A549 treated with Hydrocortisone at 1 μM for 4 hours (cell line): ENCODE measurements around the gene KLHL3. TPM values are rescaled to one million over a fixed set of nuclear protein-coding genes. Genes with fewer than 3 reads are reported as not detected.

ENCODE experiments used
- total RNA-seq: library from RNA; stranded (reverse); fragments of 200-300 nt; extraction: Qiagen RNA extraction; gene quantifications from 5 replicates; pipeline ENCODE4 v1.2.3, GENCODE V29; 2022

KLHL3 gene
- total RNA-seq = 0.11 to 0.44 TPM (median 0.18 TPM) in 5 replicates

DNA sequence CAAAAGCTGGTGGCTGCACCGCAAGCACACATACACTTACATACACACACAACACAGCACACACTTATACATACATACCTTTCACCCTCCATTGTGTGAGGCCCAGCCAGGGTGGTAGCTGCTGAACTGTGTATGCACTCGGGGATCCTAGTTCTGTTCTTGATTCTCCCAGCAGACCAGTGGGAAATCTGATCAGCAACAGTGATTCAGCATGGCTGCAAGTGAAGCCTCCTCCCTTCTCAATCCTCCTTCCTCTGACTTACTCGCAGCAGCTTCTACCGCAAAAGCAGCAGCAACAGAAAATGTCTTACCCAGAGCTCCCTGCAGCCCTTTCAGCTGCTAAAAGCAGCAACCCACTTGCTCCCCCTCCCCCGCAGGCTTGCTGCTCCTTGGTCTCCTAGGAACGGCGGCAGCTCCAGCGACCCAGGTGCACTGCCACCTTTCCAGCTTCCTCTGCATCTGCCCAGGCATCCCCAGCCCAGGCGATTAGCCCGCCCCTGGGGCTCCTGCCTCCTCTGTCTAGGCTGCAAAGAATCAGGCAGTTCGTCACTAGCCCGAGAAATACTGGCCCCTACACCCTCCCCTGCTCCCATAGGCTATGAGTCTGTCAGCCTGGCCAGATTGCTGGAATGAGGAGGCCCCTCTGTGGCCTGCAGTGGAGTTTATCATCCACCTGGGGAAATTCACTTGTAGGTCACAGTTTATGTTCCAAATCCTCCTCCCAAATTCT, at the start of gene KLHL3:
Gene KLHL3, minus strand, starts transcription at position 535 of the 730 bp plus-strand sequence. Its CDS starts 443 bp downstream, at position 92.

DNA sequence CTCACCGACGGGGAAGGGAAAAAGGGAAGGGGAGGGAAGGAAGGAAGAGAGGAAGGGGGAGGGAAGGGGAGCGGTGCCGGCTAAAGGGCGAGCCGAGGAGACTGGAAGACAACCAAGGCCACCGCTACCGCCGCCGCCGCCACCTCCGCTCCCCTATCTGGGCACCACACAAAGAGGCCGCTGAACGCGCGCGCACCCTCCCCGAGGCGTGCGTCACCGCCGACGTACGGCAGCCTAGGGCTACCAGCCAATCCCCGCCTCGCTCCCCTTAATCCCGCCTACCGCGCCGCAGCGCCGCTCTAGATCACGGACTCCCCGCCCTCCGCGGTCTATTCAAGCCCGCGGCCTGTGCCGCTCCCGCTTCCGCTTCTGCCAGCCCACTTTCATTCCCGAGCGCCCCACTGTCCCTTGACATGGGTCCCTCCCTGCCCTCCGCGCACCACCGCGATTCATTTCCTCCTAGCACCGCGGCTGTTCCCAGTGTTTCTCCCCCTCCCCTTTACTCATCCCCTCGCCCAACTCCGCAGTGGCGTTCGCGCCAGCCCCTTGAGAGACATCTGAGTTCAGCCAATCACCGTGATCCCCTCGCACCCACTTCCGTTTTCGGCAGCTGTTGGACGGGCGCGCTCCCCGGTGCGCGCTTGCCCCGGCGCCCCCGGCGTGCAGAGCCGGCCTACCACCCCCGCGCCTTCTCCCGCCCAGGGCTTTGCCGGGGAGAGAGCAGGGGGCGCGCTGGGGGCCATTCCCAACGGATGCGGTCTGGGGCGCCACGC, 18.5 kb upstream of the KLHL3 start, which contains the start of gene HNRNPA0:
Gene HNRNPA0, minus strand, starts transcription at position 176 of the 773 bp plus-strand sequence. CDS start 297 bp downstream, outside the sequence.

Other genes starting within 250 kb of the KLHL3 start
- 9.7 to 26.0 TPM (median 17.6 TPM) in 5 replicates for gene SPOCK1, start 236.8 kb downstream of the KLHL3 start, total RNA-seq
- gene HNRNPA0, start 18.3 kb upstream of the KLHL3 start, total RNA-seq = 49.0 to 51.3 TPM (median 50.4 TPM) in 5 replicates
- 0.12 to 0.30 TPM (median 0.25 TPM) in 3 of 5 replicates, not detected in the others for gene MYOT, start 131.8 kb upstream of the KLHL3 start, total RNA-seq
- 0.12 TPM in 1 of 5 replicates, not detected in the others for gene PKD2L2, start 153.4 kb upstream of the KLHL3 start, total RNA-seq